ENCODE measurements around the gene ZNF33A.
"Not testable (repeated sequence)": the region's sequence is repeated elsewhere in the genome, so short reads cannot be mapped to it uniquely, and the experiment has no call there.

ZNF33A gene

GRCh38 chr10:38055274-38055894 is 44.9 kb downstream of the ZNF33A start:
- H3K27me3 ChIP-seq (ENCODE audit: insufficient read depth, low read length); H2AFZ ChIP-seq (ENCODE audit: low read depth, low read length); H3K4me1 ChIP-seq (ENCODE audit: insufficient read depth, low read length); H3K4me3 ChIP-seq (ENCODE audit: low read length): not testable (repeated sequence)
- Histone ChIP-seq H3K36me3 (ENCODE audit: insufficient read depth, low read length) (peaks cover 41% of the 10 kb centered on the region), H3K9me3 (ENCODE audit: low read length) (peaks cover 28% of the 10 kb centered on the region)

GRCh38 chr10:38069663-38070062 is 59.2 kb downstream of the ZNF33A start:
- not testable (repeated sequence) for H3K27me3 ChIP-seq (ENCODE audit: insufficient read depth, low read length); H3K36me3 ChIP-seq (ENCODE audit: insufficient read depth, low read length); H3K4me3 ChIP-seq (ENCODE audit: low read length); H3K9me3 ChIP-seq (ENCODE audit: low read length); H2AFZ ChIP-seq (ENCODE audit: low read depth, low read length); H3K4me1 ChIP-seq (ENCODE audit: insufficient read depth, low read length)

- H3K4me3 ChIP-seq (ENCODE audit: low read length), result no peak overlapping the region
- H3K4me1 ChIP-seq (ENCODE audit: insufficient read depth, low read length), result no peaks in the 10 kb centered on the region
- H3K9me3 ChIP-seq (ENCODE audit: low read length), result no peaks in the 10 kb centered on the region
- no peaks in the 10 kb centered on the region for H3K36me3 ChIP-seq (ENCODE audit: insufficient read depth, low read length)
- no peaks in the 10 kb centered on the region for H3K27me3 ChIP-seq (ENCODE audit: insufficient read depth, low read length)
- H2AFZ ChIP-seq (ENCODE audit: low read depth, low read length), result no peak overlapping the region
Observed at GRCh38 chr10:38070501-38070900, 60.0 kb downstream of the ZNF33A start.

- Histone ChIP-seq H3K4me3 (ENCODE audit: low read length) (no peak overlapping the region), H2AFZ (ENCODE audit: low read depth, low read length) (no peak overlapping the region), H3K4me1 (ENCODE audit: insufficient read depth, low read length) (no peaks in the 10 kb centered on the region), H3K27me3 (ENCODE audit: insufficient read depth, low read length) (no peaks in the 10 kb centered on the region), H3K36me3 (ENCODE audit: insufficient read depth, low read length) (no peaks in the 10 kb centered on the region), H3K9me3 (ENCODE audit: low read length) (peaks cover 2% of the 10 kb centered on the region)
Observed at GRCh38 chr10:38072552-38072951, 62.1 kb downstream of the ZNF33A start.

GRCh38 chr10:38076687-38077086 is 66.2 kb downstream of the ZNF33A start:
- no peaks in the 10 kb centered on the region for H3K27me3 ChIP-seq (ENCODE audit: insufficient read depth, low read length)
- H3K9me3 ChIP-seq (ENCODE audit: low read length), result peaks cover 2% of the 10 kb centered on the region
- no peak overlapping the region for H2AFZ ChIP-seq (ENCODE audit: low read depth, low read length)
- no peak overlapping the region for H3K4me3 ChIP-seq (ENCODE audit: low read length)
- no peaks in the 10 kb centered on the region for H3K4me1 ChIP-seq (ENCODE audit: insufficient read depth, low read length)
- H3K36me3 ChIP-seq (ENCODE audit: insufficient read depth, low read length), result no peaks in the 10 kb centered on the region

GRCh38 chr10:38093318-38093717 is 82.8 kb downstream of the ZNF33A start:
- Histone ChIP-seq H2AFZ (ENCODE audit: low read depth, low read length) (peak overlapping the region; percentile 93), H3K36me3 (ENCODE audit: insufficient read depth, low read length) (peaks cover 23% of the 10 kb centered on the region), H3K4me3 (ENCODE audit: low read length) (peak overlapping the region; percentile 87)
- not testable (repeated sequence) for H3K4me1 ChIP-seq (ENCODE audit: insufficient read depth, low read length); H3K27me3 ChIP-seq (ENCODE audit: insufficient read depth, low read length); H3K9me3 ChIP-seq (ENCODE audit: low read length)

- peak overlapping the region; percentile 93 for H2AFZ ChIP-seq (ENCODE audit: low read depth, low read length)
- no peaks in the 10 kb centered on the region for H3K27me3 ChIP-seq (ENCODE audit: insufficient read depth, low read length)
- peak overlapping the region; percentile 87 for H3K4me3 ChIP-seq (ENCODE audit: low read length)
- H3K36me3 ChIP-seq (ENCODE audit: insufficient read depth, low read length), result peaks cover 26% of the 10 kb centered on the region
- peaks cover 4% of the 10 kb centered on the region for H3K4me1 ChIP-seq (ENCODE audit: insufficient read depth, low read length)
- no peaks in the 10 kb centered on the region for H3K9me3 ChIP-seq (ENCODE audit: low read length)
Observed at GRCh38 chr10:38093816-38094157, 83.3 kb downstream of the ZNF33A start.

GRCh38 chr10:38094158-38094926 is 83.9 kb downstream of the ZNF33A start, which contains the start of gene ZNF37A:
Gene ZNF37A, plus strand, starts transcription at chr10:38094337. Its CDS starts 2,281 bp downstream, at chr10:38096618.
- H3K9me3 ChIP-seq (ENCODE audit: low read length), result no peaks in the 10 kb centered on the region
- peak within 1 kb of the TSS; percentile 87 for H3K4me3 ChIP-seq (ENCODE audit: low read length)
- peak within 1 kb of the TSS; percentile 93 for H2AFZ ChIP-seq (ENCODE audit: low read depth, low read length)
- H3K36me3 ChIP-seq (ENCODE audit: insufficient read depth, low read length), result peaks cover 27% of the 10 kb centered on the region
- peaks cover 4% of the 10 kb centered on the region for H3K4me1 ChIP-seq (ENCODE audit: insufficient read depth, low read length)
- no peaks in the 10 kb centered on the region for H3K27me3 ChIP-seq (ENCODE audit: insufficient read depth, low read length)

- Histone ChIP-seq H3K9me3 (ENCODE audit: low read length) (peaks cover 3% of the 10 kb centered on the region), H3K36me3 (ENCODE audit: insufficient read depth, low read length) (peaks cover 27% of the 10 kb centered on the region), H2AFZ (ENCODE audit: low read depth, low read length) (peak overlapping the region; percentile 93), H3K4me1 (ENCODE audit: insufficient read depth, low read length) (peaks cover 4% of the 10 kb centered on the region), H3K4me3 (ENCODE audit: low read length) (peak overlapping the region; percentile 87), H3K27me3 (ENCODE audit: insufficient read depth, low read length) (no peaks in the 10 kb centered on the region)
Observed at GRCh38 chr10:38094927-38095574, 84.6 kb downstream of the ZNF33A start.

GRCh38 chr10:38102880-38103279 is 92.4 kb downstream of the ZNF33A start:
- Histone ChIP-seq H2AFZ (ENCODE audit: low read depth, low read length) (no peak overlapping the region), H3K4me1 (ENCODE audit: insufficient read depth, low read length) (no peaks in the 10 kb centered on the region), H3K4me3 (ENCODE audit: low read length) (no peak overlapping the region), H3K9me3 (ENCODE audit: low read length) (peaks cover 22% of the 10 kb centered on the region), H3K36me3 (ENCODE audit: insufficient read depth, low read length) (peaks cover 25% of the 10 kb centered on the region), H3K27me3 (ENCODE audit: insufficient read depth, low read length) (no peaks in the 10 kb centered on the region)

- H3K36me3 ChIP-seq (ENCODE audit: insufficient read depth, low read length), result peaks cover 19% of the 10 kb centered on the region
- H3K4me1 ChIP-seq (ENCODE audit: insufficient read depth, low read length), result no peaks in the 10 kb centered on the region
- H3K27me3 ChIP-seq (ENCODE audit: insufficient read depth, low read length), result no peaks in the 10 kb centered on the region
- no peak overlapping the region for H2AFZ ChIP-seq (ENCODE audit: low read depth, low read length)
- H3K9me3 ChIP-seq (ENCODE audit: low read length), result peaks cover 22% of the 10 kb centered on the region
- no peak overlapping the region for H3K4me3 ChIP-seq (ENCODE audit: low read length)
Observed at GRCh38 chr10:38103756-38104155, 93.3 kb downstream of the ZNF33A start.

GRCh38 chr10:38112159-38112558 is 101.7 kb downstream of the ZNF33A start:
- Histone ChIP-seq H3K27me3 (ENCODE audit: insufficient read depth, low read length) (no peaks in the 10 kb centered on the region), H3K36me3 (ENCODE audit: insufficient read depth, low read length) (peaks cover 33% of the 10 kb centered on the region), H2AFZ (ENCODE audit: low read depth, low read length) (no peak overlapping the region), H3K9me3 (ENCODE audit: low read length) (peaks cover 30% of the 10 kb centered on the region), H3K4me1 (ENCODE audit: insufficient read depth, low read length) (no peaks in the 10 kb centered on the region), H3K4me3 (ENCODE audit: low read length) (no peak overlapping the region)

Data from neuron (in vitro differentiated cells).